ENCODE data around the gene PCSK2.

Gene PCSK2

GRCh38 chr20:17445543-17445942 is 218.7 kb downstream of the PCSK2 start:
- no peak for DNase-seq (ENCODE audit: low read depth)

DNA sequence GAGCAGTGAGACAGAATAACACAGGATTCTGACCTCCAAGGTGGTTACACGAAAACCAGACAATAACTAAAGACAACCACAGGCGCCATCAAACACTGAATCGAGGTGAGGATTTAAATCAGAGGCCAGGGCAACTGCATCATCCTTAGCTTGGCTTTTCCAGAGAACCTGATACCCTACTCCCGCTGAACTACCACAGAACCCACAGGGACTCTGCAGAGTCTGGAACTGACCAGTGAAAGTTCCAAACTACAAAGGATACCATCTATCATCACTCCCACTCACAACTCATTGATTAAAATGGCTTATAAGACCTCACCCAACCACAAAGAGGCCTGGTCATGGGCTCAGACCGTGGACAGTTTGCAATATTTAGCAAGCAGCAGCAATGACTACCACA is 219.3 kb downstream of the PCSK2 start:
- no peak for DNase-seq (ENCODE audit: low read depth)

GRCh38 chr20:17448071-17448470 is 221.2 kb downstream of the PCSK2 start:
- no peak for DNase-seq (ENCODE audit: low read depth)

GRCh38 chr20:17449031-17449430 is 222.2 kb downstream of the PCSK2 start:
- DNase-seq (ENCODE audit: low read depth) = no peak

GRCh38 chr20:17452441-17452840 is 225.6 kb downstream of the PCSK2 start:
- no peak for DNase-seq (ENCODE audit: low read depth)

- no peak for DNase-seq (ENCODE audit: low read depth)
These were observed 226.8 kb downstream of the PCSK2 start for GRCh38 chr20:17453592-17453991.

DNA sequence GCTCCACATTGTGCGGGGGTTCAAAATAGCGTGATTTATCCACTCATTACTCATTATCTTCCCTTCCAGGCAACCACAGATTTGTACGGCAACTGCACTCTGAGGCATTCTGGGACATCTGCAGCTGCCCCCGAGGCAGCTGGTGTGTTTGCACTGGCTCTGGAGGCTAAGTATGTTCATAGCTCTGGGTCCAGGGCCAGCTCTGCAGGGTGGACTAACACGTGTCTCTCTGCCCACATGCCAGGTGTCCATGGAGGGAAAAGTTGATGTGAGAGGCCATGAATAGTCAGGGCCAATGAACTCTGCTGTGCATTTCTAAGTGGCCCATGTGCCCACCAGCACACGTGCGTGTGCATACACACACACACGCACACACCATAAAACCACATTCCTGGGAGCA is 229.4 kb downstream of the PCSK2 start:
- DNase-seq (ENCODE audit: low read depth) = no peak

GRCh38 chr20:17457079-17457478 is 230.2 kb downstream of the PCSK2 start:
- no peak for DNase-seq (ENCODE audit: low read depth)

- DNase-seq (ENCODE audit: low read depth) = no peak
These were observed 230.8 kb downstream of the PCSK2 start for GRCh38 chr20:17457588-17458190.

- DNase-seq (ENCODE audit: low read depth) = no peak
These were observed 233.3 kb downstream of the PCSK2 start for GRCh38 chr20:17460119-17460518.

GRCh38 chr20:17461941-17462340 is 235.1 kb downstream of the PCSK2 start:
- DNase-seq (ENCODE audit: low read depth) = no peak

GRCh38 chr20:17463711-17464110 is 236.9 kb downstream of the PCSK2 start:
- no peak for DNase-seq (ENCODE audit: low read depth)

GRCh38 chr20:17465236-17465635 is 238.4 kb downstream of the PCSK2 start:
- DNase-seq (ENCODE audit: low read depth) = no peak

DNA sequence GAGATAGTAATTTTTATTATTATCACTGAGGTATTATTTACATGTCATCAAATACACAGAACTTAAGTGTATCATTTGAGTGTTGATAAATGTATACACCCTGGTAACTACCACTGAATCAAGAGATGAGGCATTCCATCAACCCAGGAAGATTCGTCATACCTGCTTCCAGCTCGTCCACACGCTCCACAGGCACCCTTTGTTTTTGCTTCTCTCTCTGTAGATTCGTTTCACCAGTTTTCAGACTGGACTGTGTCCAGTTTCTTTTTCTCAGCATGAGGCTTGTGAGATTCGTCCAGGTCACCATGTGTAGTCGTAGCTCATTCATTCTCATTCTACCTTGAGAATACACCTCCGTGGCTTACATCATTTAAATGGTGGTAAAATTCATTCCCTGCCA is 239.8 kb downstream of the PCSK2 start:
- DNase-seq (ENCODE audit: low read depth) = no peak

GRCh38 chr20:17467120-17467655 is 240.3 kb downstream of the PCSK2 start:
- DNase-seq (ENCODE audit: low read depth) = no peak

GRCh38 chr20:17468073-17468840 is 241.4 kb downstream of the PCSK2 start:
- no peak for DNase-seq (ENCODE audit: low read depth)

DNA sequence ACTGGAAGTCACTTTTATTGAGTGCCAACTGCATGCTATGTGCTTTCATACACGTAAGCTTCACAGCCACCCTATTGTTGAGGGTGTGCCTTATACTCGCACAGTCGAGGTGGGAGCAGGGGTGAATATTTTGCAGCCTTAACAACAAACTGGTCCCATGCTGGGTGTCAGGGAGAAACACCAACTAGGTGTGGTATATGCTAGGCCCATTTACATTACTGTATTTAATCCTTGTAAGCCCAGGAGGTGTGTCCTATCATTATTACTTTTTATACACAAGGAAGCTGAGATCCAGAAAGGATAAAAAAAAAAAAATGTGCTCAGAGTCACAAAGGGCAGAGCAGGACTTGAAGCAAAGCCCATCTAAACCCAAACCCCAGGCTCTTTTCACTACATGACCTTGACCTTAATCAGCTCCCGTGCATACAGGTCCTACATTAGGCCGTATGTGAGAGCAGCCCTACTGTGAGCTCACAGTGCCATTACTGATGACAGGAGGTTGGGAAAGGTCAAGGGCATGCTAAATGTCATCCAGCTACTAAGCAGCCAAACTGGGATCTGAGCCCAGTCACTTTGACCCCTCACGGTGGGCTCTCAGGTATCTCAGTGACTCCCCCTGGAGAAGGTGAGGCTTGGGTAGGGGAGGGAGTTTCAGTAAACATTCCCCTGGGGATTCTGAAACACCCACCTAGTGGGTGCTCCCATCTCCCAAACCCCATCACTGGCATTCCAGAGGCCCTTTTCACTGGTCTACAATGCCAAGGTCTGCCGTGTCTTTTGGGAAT is 242.6 kb downstream of the PCSK2 start:
- no peak for DNase-seq (ENCODE audit: low read depth)

- no peak for DNase-seq (ENCODE audit: low read depth)
These were observed 243.7 kb downstream of the PCSK2 start for GRCh38 chr20:17470521-17470920.

- DNase-seq (ENCODE audit: low read depth) = no peak
These were observed 244.1 kb downstream of the PCSK2 start for GRCh38 chr20:17470973-17471372.

DNA sequence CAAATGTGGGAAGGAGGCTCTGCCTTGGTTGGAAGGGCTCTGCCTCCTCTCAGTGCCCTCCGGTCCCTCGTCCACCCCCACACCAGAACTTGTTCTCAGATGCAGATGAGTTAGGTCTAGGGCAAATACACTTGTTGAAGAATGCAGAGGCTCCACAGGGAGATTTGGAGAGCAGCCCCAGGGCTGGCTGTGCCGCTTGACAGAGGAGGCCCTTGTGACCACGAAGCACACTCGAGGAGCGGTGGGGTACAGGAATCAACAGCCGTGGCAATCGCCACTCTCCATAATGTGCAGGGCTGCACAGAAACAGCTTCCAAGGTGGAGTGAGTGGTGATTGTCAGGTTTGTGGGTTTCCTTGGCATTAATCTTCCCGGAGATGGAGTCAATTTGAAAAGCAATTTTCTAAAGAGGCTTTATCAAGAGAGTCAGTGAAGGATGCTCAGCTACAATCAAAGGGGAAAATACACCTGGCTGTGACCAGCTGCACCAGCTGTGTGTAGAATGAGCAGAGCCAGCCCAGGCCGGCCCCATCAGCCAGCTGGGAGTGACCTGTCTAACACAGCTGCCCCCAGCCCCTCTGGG is 244.9 kb downstream of the PCSK2 start:
- DNase-seq (ENCODE audit: low read depth) = no peak

DNA sequence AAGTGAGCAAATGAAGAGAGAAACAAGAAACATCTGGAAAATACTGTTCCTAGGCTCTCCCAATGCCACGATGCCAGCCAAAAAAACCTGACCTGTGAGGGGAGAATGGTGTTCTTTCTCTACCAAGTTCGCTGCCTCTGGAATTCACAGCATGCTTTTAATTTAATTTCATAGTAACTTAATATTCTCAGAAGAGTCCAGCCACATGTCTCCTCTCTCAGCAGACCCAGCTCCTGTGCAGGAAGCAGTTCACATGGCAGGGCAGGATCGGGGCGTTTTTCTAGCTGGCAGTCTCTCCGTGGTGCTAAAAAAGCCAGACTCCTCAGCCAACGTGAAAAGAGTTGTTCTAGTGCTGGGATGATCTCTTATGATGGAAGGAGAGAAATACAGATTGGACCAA is 246.8 kb downstream of the PCSK2 start:
- no peak for DNase-seq (ENCODE audit: low read depth)

- no peak for DNase-seq (ENCODE audit: low read depth)
These were observed 252.3 kb downstream of the PCSK2 start for GRCh38 chr20:17479063-17479657.
